Peyer's patch (tissue), 4 donors: Measurements from ENCODE around the gene FOXP2. TPM values are rescaled to one million over a fixed set of nuclear protein-coding genes. Genes with fewer than 3 reads are reported as not detected.

Experiments used
- DNase-seq, 3 donors: peaks; one replicate each; pipeline ENCODE4 v3.0.0-alpha.2; 2017 to 2019
- H3K27ac ChIP-seq, 4 donors: fragments of 200-600 bp; sonication (generic); one replicate each; pipeline ENCODE4 v1.5.1; 2016 to 2019
- H3K27me3 ChIP-seq, 2 donors: fragments of 200-600 bp; sonication (generic); one replicate each; pipeline ENCODE4 v1.5.1; 2019
- H3K36me3 ChIP-seq, 3 donors: fragments of 200-600 bp; sonication (generic); one replicate each; pipeline ENCODE4 v1.5.1; 2016 to 2019
- H3K4me1 ChIP-seq, 4 donors: fragments of 200-600 bp; sonication (generic); one replicate each; pipeline ENCODE4 v1.5.1; 2016 to 2019
- H3K4me3 ChIP-seq, 4 donors: fragments of 200-600 bp; sonication (generic); 1 replicate in 3 of 4; 2 replicates in 1 of 4; pipeline ENCODE4 v1.5.1; 2016 to 2019; ENCODE audit warnings: mild to moderate bottlenecking in 1 of 4
- H3K9me3 ChIP-seq, 4 donors: fragments of 200-600 bp; sonication (generic); one replicate each; pipeline ENCODE4 v1.5.1; 2016 to 2019; ENCODE audit warnings: mild to moderate bottlenecking in 1 of 4
- CTCF ChIP-seq, 6 experiments: fragments of 450-650 bp in 4 of 6; fragments of 200-600 bp in 2 of 6; sonication (generic) in 1 of 6; IDR thresholded peaks; one replicate each; pipeline ENCODE4 v1.5.1; 2017 to 2019; ENCODE audit warnings: antibody characterized with exemption in 6 of 6, mild to moderate bottlenecking in 3 of 6, moderate library complexity in 1 of 6
- POLR2A ChIP-seq, 2 donors: fragments of 450-650 bp; IDR thresholded peaks; one replicate each; pipeline ENCODE4 v1.5.1; 2017; ENCODE audit warnings: antibody characterized with exemption in 2 of 2, mild to moderate bottlenecking in 2 of 2, moderate library complexity in 2 of 2
- total RNA-seq, 4 donors: library from RNA; depleted of rRNA; stranded (reverse); fragments of >200 nt; gene quantifications; one replicate each; pipeline ENCODE4 v1.1.0, GENCODE V29; 2016

The FOXP2 gene
- total RNA-seq, 4 donors from 2014 or later = 10.5 to 46.2 (median 31.3) TPM

- DNase-seq = no peak
- Histone ChIP-seq H3K27me3 (no peaks in the 10 kb centered on the region), H3K4me1 (no peaks in the 10 kb centered on the region), H3K4me3 (no peak overlapping the region), H3K27ac (no peak overlapping the region), H3K36me3 (no peaks in the 10 kb centered on the region), H3K9me3 (no peaks in the 10 kb centered on the region)
- TF ChIP-seq POLR2A (IDR thresholded peaks at IDR 0.05) = no peak
- no peak for TF ChIP-seq CTCF (IDR thresholded peaks at IDR 0.05)
These were observed 245.5 kb downstream of the FOXP2 start for GRCh38 chr7:114660126-114660486.

GRCh38 chr7:114660753-114661152, 246.1 kb downstream of the FOXP2 start:
- TF ChIP-seq CTCF (IDR thresholded peaks at IDR 0.05) (no peak), POLR2A (IDR thresholded peaks at IDR 0.05) (no peak)
- no peak for DNase-seq
- Histone ChIP-seq H3K27me3 (no peaks in the 10 kb centered on the region), H3K4me3 (no peak overlapping the region), H3K4me1 (no peaks in the 10 kb centered on the region), H3K27ac (no peak overlapping the region), H3K36me3 (no peaks in the 10 kb centered on the region), H3K9me3 (no peaks in the 10 kb centered on the region)

- Histone ChIP-seq H3K36me3 (no peaks in the 10 kb centered on the region), H3K4me3 (no peak overlapping the region), H3K27me3 (no peaks in the 10 kb centered on the region), H3K27ac (no peak overlapping the region), H3K9me3 (no peaks in the 10 kb centered on the region), H3K4me1 (no peaks in the 10 kb centered on the region)
- no peak for TF ChIP-seq CTCF (IDR thresholded peaks at IDR 0.05)
- no peak for TF ChIP-seq POLR2A (IDR thresholded peaks at IDR 0.05)
- DNase-seq = no peak
These were observed 247.5 kb downstream of the FOXP2 start for GRCh38 chr7:114662002-114662677.

- TF ChIP-seq CTCF (IDR thresholded peaks at IDR 0.05) = peak in 3 of 6 experiments; percentile 57 to 60 (median 57)
- no peak for TF ChIP-seq POLR2A (IDR thresholded peaks at IDR 0.05)
- no peaks in the 10 kb centered on the region for H3K4me1 ChIP-seq
These were observed 248.9 kb downstream of the FOXP2 start for GRCh38 chr7:114663502-114663901.

GRCh38 chr7:114670676-114671075, 256.1 kb downstream of the FOXP2 start:
- no peak overlapping the region for H3K27ac ChIP-seq
- no peaks in the 10 kb centered on the region for H3K9me3 ChIP-seq
- no peaks in the 10 kb centered on the region for H3K27me3 ChIP-seq
- no peak overlapping the region for H3K4me3 ChIP-seq
- H3K4me1 ChIP-seq = no peaks in the 10 kb centered on the region
- DNase-seq = no peak
- no peak for TF ChIP-seq POLR2A (IDR thresholded peaks at IDR 0.05)
- TF ChIP-seq CTCF (IDR thresholded peaks at IDR 0.05) = no peak
- H3K36me3 ChIP-seq = no peaks in the 10 kb centered on the region

More at GRCh38 chr7:114663502-114663901, 248.9 kb downstream of the FOXP2 start:
- H3K4me3 ChIP-seq = no peak overlapping the region
- no peaks in the 10 kb centered on the region for H3K27me3 ChIP-seq
- no peak for DNase-seq
- H3K9me3 ChIP-seq = no peaks in the 10 kb centered on the region
- no peaks in the 10 kb centered on the region for H3K36me3 ChIP-seq
- no peak overlapping the region for H3K27ac ChIP-seq
